ENCODE results near the gene ITGAX.

ITGAX gene

GRCh38 chr16:31376705-31377104 lies 21.7 kb downstream of the ITGAX start:
- Histone ChIP-seq H3K27me3 (ENCODE audit: insufficient read depth, poor library complexity, severe bottlenecking) (no peaks in the 10 kb centered on the region), H3K4me3 (replicated peaks; ENCODE audit: insufficient read depth, low read length) (no peak overlapping the region), H3K27ac (replicated peaks) (no peak overlapping the region)
- no peak for DNase-seq (ENCODE audit: low read depth in 1 of 2, low spot score in 1 of 2)
- TF ChIP-seq GABPA (IDR thresholded peaks at IDR 0.05; ENCODE audit: low read depth) (no peak), REST (IDR thresholded peaks at IDR 0.05; ENCODE audit: insufficient replicate concordance, low read depth) (no peak), CTCF (IDR thresholded peaks at IDR 0.05; ENCODE audit: insufficient read depth, low read length) (no peak), SPI1 (IDR thresholded peaks at IDR 0.05; ENCODE audit: borderline replicate concordance, low read depth) (no peak), POLR2AphosphoS5 (IDR thresholded peaks at IDR 0.05; ENCODE audit: low read depth) (no peak)

GRCh38 chr16:31377210-31377903 lies 22.4 kb downstream of the ITGAX start:
- no peak overlapping the region for H3K4me3 ChIP-seq (replicated peaks; ENCODE audit: insufficient read depth, low read length)
- no peak for TF ChIP-seq CTCF (IDR thresholded peaks at IDR 0.05; ENCODE audit: insufficient read depth, low read length)
- TF ChIP-seq SPI1 (IDR thresholded peaks at IDR 0.05; ENCODE audit: borderline replicate concordance, low read depth): no peak
- TF ChIP-seq GABPA (IDR thresholded peaks at IDR 0.05; ENCODE audit: low read depth): no peak
- no peak for TF ChIP-seq POLR2AphosphoS5 (IDR thresholded peaks at IDR 0.05; ENCODE audit: low read depth)
- no peak for TF ChIP-seq REST (IDR thresholded peaks at IDR 0.05; ENCODE audit: insufficient replicate concordance, low read depth)
- DNase-seq (ENCODE audit: low read depth in 1 of 2, low spot score in 1 of 2): no peak
- no peaks in the 10 kb centered on the region for H3K27me3 ChIP-seq (ENCODE audit: insufficient read depth, poor library complexity, severe bottlenecking)
- no peak overlapping the region for H3K27ac ChIP-seq (replicated peaks)

GRCh38 chr16:31380201-31380600 lies 25.2 kb downstream of the ITGAX start:
- no peak for DNase-seq (ENCODE audit: low read depth in 1 of 2, low spot score in 1 of 2)
- H3K4me3 ChIP-seq (replicated peaks; ENCODE audit: insufficient read depth, low read length): no peak overlapping the region
- no peak for TF ChIP-seq GABPA (IDR thresholded peaks at IDR 0.05; ENCODE audit: low read depth)
- no peak for TF ChIP-seq CTCF (IDR thresholded peaks at IDR 0.05; ENCODE audit: insufficient read depth, low read length)
- TF ChIP-seq REST (IDR thresholded peaks at IDR 0.05; ENCODE audit: insufficient replicate concordance, low read depth): no peak
- TF ChIP-seq POLR2AphosphoS5 (IDR thresholded peaks at IDR 0.05; ENCODE audit: low read depth): no peak
- no peak for TF ChIP-seq SPI1 (IDR thresholded peaks at IDR 0.05; ENCODE audit: borderline replicate concordance, low read depth)
- no peaks in the 10 kb centered on the region for H3K27me3 ChIP-seq (ENCODE audit: insufficient read depth, poor library complexity, severe bottlenecking)
- no peak overlapping the region for H3K27ac ChIP-seq (replicated peaks)
